Neural progenitor cell (in vitro differentiated cells): ENCODE measurements around the gene TMEM147. TPM values are rescaled to one million over a fixed set of nuclear protein-coding genes. Genes with fewer than 3 reads are reported as not detected.

Source experiments
- DNase-seq: peaks from one replicate; pipeline ENCODE4 v3.0.0-alpha.2; 2016; ENCODE audit warnings: low spot score
- H2AFZ ChIP-seq: fragments of 200-600 bp; sonication (generic); replicated peaks from 2 replicates; pipeline ENCODE4 v1.6.1; 2016; ENCODE audit warnings: antibody characterized with exemption
- H3F3A ChIP-seq: fragments of 200-600 bp; sonication (generic); 2 replicates; pipeline ENCODE4 v1.6.1; 2016; ENCODE audit warnings: antibody characterized with exemption, low read depth
- H3K27ac ChIP-seq: fragments of 200-600 bp; sonication (generic); 2 replicates; pipeline ENCODE4 v1.5.1; 2016; ENCODE audit warnings: mild to moderate bottlenecking
- H3K27me3 ChIP-seq: fragments of 200-600 bp; sonication (generic); 2 replicates; pipeline ENCODE4 v1.6.1; 2016; ENCODE audit warnings: mild to moderate bottlenecking, moderate library complexity
- H3K36me3 ChIP-seq: fragments of 200-600 bp; sonication (generic); 2 replicates; pipeline ENCODE4 v1.5.1; 2016
- H3K4me1 ChIP-seq: fragments of 200-600 bp; sonication (generic); 2 replicates; pipeline ENCODE4 v1.6.1; 2016; ENCODE audit warnings: mixed run types
- H3K4me2 ChIP-seq: fragments of 200-600 bp; sonication (generic); 2 replicates; pipeline ENCODE4 v1.6.1; 2016
- H3K4me3 ChIP-seq: fragments of 200-600 bp; sonication (generic); 2 replicates; pipeline ENCODE4 v1.5.1; 2016
- H3K79me2 ChIP-seq: fragments of 200-600 bp; sonication (generic); 2 replicates; pipeline ENCODE4 v1.6.1; 2016; ENCODE audit warnings: low read depth
- H3K9ac ChIP-seq: fragments of 200-600 bp; sonication (generic); 2 replicates; pipeline ENCODE4 v1.6.1; 2016
- H3K9me3 ChIP-seq: fragments of 200-600 bp; sonication (generic); 2 replicates; pipeline ENCODE4 v1.5.1; 2016; ENCODE audit warnings: low read depth
- H4K20me1 ChIP-seq: fragments of 200-600 bp; sonication (generic); 2 replicates; pipeline ENCODE4 v1.6.1; 2016; ENCODE audit warnings: low read depth
- H3K27ac Mint-ChIP-seq: 3 replicates; pipeline ENCODE4 v1.8.0; 2021; ENCODE audit warnings: mixed read lengths
- H3K27me3 Mint-ChIP-seq: 2 replicates; pipeline ENCODE4 v1.8.0; 2022; ENCODE audit warnings: low read depth, mild to moderate bottlenecking, inconsistent platforms, moderate library complexity, mixed read lengths; ENCODE audit not compliant: insufficient read depth
- H3K36me3 Mint-ChIP-seq: 3 replicates; pipeline ENCODE4 v1.8.0; 2021; ENCODE audit warnings: mixed read lengths
- H3K4me1 Mint-ChIP-seq: 3 replicates; pipeline ENCODE4 v1.8.0; 2021; ENCODE audit warnings: mixed read lengths
- H3K4me3 Mint-ChIP-seq: 3 replicates; pipeline ENCODE4 v1.8.0; 2021; ENCODE audit warnings: mild to moderate bottlenecking, moderate library complexity, mixed read lengths
- H3K9me3 Mint-ChIP-seq: 3 replicates; pipeline ENCODE4 v1.8.0; 2020; ENCODE audit warnings: mixed read lengths
- CTCF ChIP-seq: fragments of 200-600 bp; sonication (generic); IDR thresholded peaks from 2 replicates; pipeline ENCODE4 v1.5.1; 2017; ENCODE audit warnings: antibody characterized with exemption, mild to moderate bottlenecking
- EZH2 ChIP-seq: fragments of 200-600 bp; sonication (generic); IDR thresholded peaks from 2 replicates; pipeline ENCODE4 v1.6.1; 2017; ENCODE audit warnings: antibody characterized with exemption, mild to moderate bottlenecking, moderate library complexity
- EZH2phosphoT487 ChIP-seq: fragments of 200-600 bp; sonication (generic); IDR thresholded peaks from 2 replicates; pipeline ENCODE4 v1.6.1; 2017; ENCODE audit warnings: antibody characterized with exemption
- total RNA-seq: library from RNA; depleted of rRNA; stranded (reverse); fragments of >200 nt; gene quantifications from 2 replicates; pipeline ENCODE4 v1.2.3, GENCODE V29; 2015; ENCODE audit warnings: low replicate concordance

The TMEM147 gene
- total RNA-seq, 1 donor from 2014 or later, result 57.8 TPM

- no peak overlapping the region for H3K4me3 ChIP-seq
- no peaks in the 10 kb centered on the region for H3K4me1 Mint-ChIP-seq
- H3K27ac ChIP-seq, result no peak overlapping the region
- H3F3A ChIP-seq, result no peaks in the 10 kb centered on the region
- no peaks in the 10 kb centered on the region for H3K36me3 Mint-ChIP-seq
- H2AFZ ChIP-seq, result no peak overlapping the region
- H3K9ac ChIP-seq, result no peak overlapping the region
- H3K4me2 ChIP-seq, result no peak overlapping the region
- H3K9me3 ChIP-seq, result no peaks in the 10 kb centered on the region
- H3K27ac Mint-ChIP-seq, result no peak overlapping the region
- H3K36me3 ChIP-seq, result no peaks in the 10 kb centered on the region
- H3K9me3 Mint-ChIP-seq, result no peaks in the 10 kb centered on the region
- no peaks in the 10 kb centered on the region for H3K4me1 ChIP-seq
- TF ChIP-seq EZH2 (no peak), CTCF (no peak), EZH2phosphoT487 (no peak)
- H3K79me2 ChIP-seq, result no peaks in the 10 kb centered on the region
- peaks cover 15% of the 10 kb centered on the region for H3K27me3 ChIP-seq
- no peaks in the 10 kb centered on the region for H4K20me1 ChIP-seq
- H3K27me3 Mint-ChIP-seq, result peaks cover 9% of the 10 kb centered on the region
- H3K4me3 Mint-ChIP-seq, result no peak overlapping the region
- no peak for DNase-seq
These were observed 51.1 kb downstream of the TMEM147 start for GRCh38 chr19:35596366-35596999.

Other genes starting within 250 kb of the TMEM147 start
- gene CD22, start 216.4 kb upstream of the TMEM147 start, total RNA-seq, result 0.62 TPM in 1 of 2 replicates, not detected in the other
- 0.06 TPM in 1 of 2 replicates, not detected in the other for gene FFAR1, start 197.7 kb upstream of the TMEM147 start, total RNA-seq
- gene FFAR3, start 187.2 kb upstream of the TMEM147 start, total RNA-seq, result not detected in 2 replicates
- gene GPR42, start 174.6 kb upstream of the TMEM147 start, total RNA-seq, result not detected in 2 replicates
- not detected in 2 replicates for gene FFAR2, start 97.4 kb upstream of the TMEM147 start, total RNA-seq
- gene KRTDAP, start 55.2 kb upstream of the TMEM147 start, total RNA-seq, result not detected in 2 replicates
- gene DMKN, start 32.0 kb upstream of the TMEM147 start, total RNA-seq, result 175 and 208 TPM in 2 replicates
- not detected in 2 replicates for gene SBSN, start 17.3 kb upstream of the TMEM147 start, total RNA-seq
- not detected in 2 replicates for gene GAPDHS, start 12.2 kb upstream of the TMEM147 start, total RNA-seq
- 0.12 TPM in 1 of 2 replicates, not detected in the other for gene ATP4A, start 18.0 kb downstream of the TMEM147 start, total RNA-seq
- 0.34 TPM in 1 of 2 replicates, not detected in the other for gene PMIS2, start 40.5 kb downstream of the TMEM147 start, total RNA-seq
- 12.4 and 27.8 TPM in 2 replicates for gene HAUS5, start 67.1 kb downstream of the TMEM147 start, total RNA-seq
- gene RBM42, start 83.4 kb downstream of the TMEM147 start, total RNA-seq, result 20.1 and 53.7 TPM in 2 replicates
- gene ETV2, start 96.1 kb downstream of the TMEM147 start, total RNA-seq, result 0.71 TPM in 1 of 2 replicates, not detected in the other
- 403 and 511 TPM in 2 replicates for gene COX6B1, start 102.7 kb downstream of the TMEM147 start, total RNA-seq
- gene UPK1A, start 120.9 kb downstream of the TMEM147 start, total RNA-seq, result 1.3 TPM in 1 of 2 replicates, not detected in the other
- not detected in 2 replicates for gene ZBTB32, start 158.9 kb downstream of the TMEM147 start, total RNA-seq
- 12.6 and 16.0 TPM in 2 replicates for gene KMT2B, start 172.4 kb downstream of the TMEM147 start, total RNA-seq
- 5.0 and 9.2 TPM in 2 replicates for gene IGFLR1, start 196.8 kb downstream of the TMEM147 start, total RNA-seq
- gene U2AF1L4, start 199.8 kb downstream of the TMEM147 start, total RNA-seq, result 17.2 and 27.9 TPM in 2 replicates
- 10.9 and 29.6 TPM in 2 replicates for gene PSENEN, start 200.0 kb downstream of the TMEM147 start, total RNA-seq
- 11.4 and 12.4 TPM in 2 replicates for gene LIN37, start 202.9 kb downstream of the TMEM147 start, total RNA-seq
- gene HSPB6, start 211.4 kb downstream of the TMEM147 start, total RNA-seq, result not detected in 2 replicates
- gene PROSER3, start 212.6 kb downstream of the TMEM147 start, total RNA-seq, result 7.1 and 13.4 TPM in 2 replicates
- gene ARHGAP33, start 229.9 kb downstream of the TMEM147 start, total RNA-seq, result 6.5 and 15.1 TPM in 2 replicates